WTC11 (cell line): ENCODE measurements around the gene SCD. TPM values are rescaled to one million over a fixed set of nuclear protein-coding genes. Genes with fewer than 3 reads are reported as not detected.

Experiments
- ATAC-seq: fragments of 200-7000 bp; cut with Tn5 transposase; 2 replicates; pipeline ENCODE4 v1.10.0; 2021; ENCODE audit warnings: mild to moderate bottlenecking, moderate library complexity
- CTCF ChIA-PET: fragments of 300-600 bp; sonication (Branson Sonifier 250); formaldehyde crosslinking; loops from one replicate; lab custom pipeline; 2021; ENCODE audit warnings: antibody characterized with exemption; lab: Charles Lee
- POLR2A ChIA-PET: fragments of 350-600 bp; sonication (Branson Sonifier 250); formaldehyde crosslinking; loops from one replicate; lab custom pipeline; 2021; ENCODE audit warnings: antibody characterized with exemption; lab: Charles Lee
- DNase-seq: peaks from one replicate; pipeline ENCODE4 v3.0.0; 2021; ENCODE audit warnings: low spot score
- H3K27ac Mint-ChIP-seq: 2 replicates; pipeline ENCODE4 v1.8.0; 2021; ENCODE audit warnings: mixed read lengths
- H3K27me3 Mint-ChIP-seq: 2 replicates; pipeline ENCODE4 v1.8.0; 2021; ENCODE audit warnings: low read depth, mild to moderate bottlenecking, moderate library complexity, mixed read lengths
- H3K36me3 Mint-ChIP-seq: 2 replicates; pipeline ENCODE4 v1.8.0; 2021; ENCODE audit warnings: mixed read lengths
- H3K4me1 Mint-ChIP-seq: 2 replicates; pipeline ENCODE4 v1.8.0; 2022; ENCODE audit warnings: mixed read lengths
- H3K4me3 Mint-ChIP-seq: 2 replicates; pipeline ENCODE4 v1.8.0; 2021; ENCODE audit warnings: mild to moderate bottlenecking, moderate library complexity, mixed read lengths
- H3K9me3 Mint-ChIP-seq: 2 replicates; pipeline ENCODE4 v1.8.0; 2021; ENCODE audit warnings: mixed read lengths
- CBFB ChIP-seq: sonication (generic); formaldehyde crosslinking; IDR thresholded peaks from 2 replicates; pipeline ENCODE4 v1.8.1; 2022; ENCODE audit warnings: mild to moderate bottlenecking, low read depth, missing genetic modification reagents
- EMX1 ChIP-seq: fragments of 250-450 bp; sonication (Bioruptor Pico); IDR thresholded peaks from 2 replicates; pipeline ENCODE4 v1.8.0; 2021; ENCODE audit warnings: mild to moderate bottlenecking
- FOXP1 ChIP-seq: sonication (generic); formaldehyde crosslinking; IDR thresholded peaks from 2 replicates; pipeline ENCODE4 v1.8.0; 2022; ENCODE audit warnings: missing genetic modification reagents, mild to moderate bottlenecking, moderate library complexity, borderline replicate concordance
- GRHL2 ChIP-seq: fragments of 250-450 bp; sonication (Bioruptor Pico); IDR thresholded peaks from 2 replicates; pipeline ENCODE4 v1.8.0; 2022; ENCODE audit warnings: mild to moderate bottlenecking, moderate library complexity; ENCODE audit not compliant: insufficient replicate concordance, severe bottlenecking
- MYBL2 ChIP-seq: sonication (generic); formaldehyde crosslinking; IDR thresholded peaks from 2 replicates; pipeline ENCODE4 v1.8.1; 2023; ENCODE audit warnings: mild to moderate bottlenecking, moderate library complexity, missing genetic modification reagents
- NFYB ChIP-seq: sonication (generic); formaldehyde crosslinking; conservative IDR thresholded peaks from 2 replicates; pipeline ENCODE4 v1.8.0; 2022; ENCODE audit warnings: low read depth, missing genetic modification reagents
- OVOL2 ChIP-seq: fragments of 250-450 bp; sonication (Bioruptor Pico); IDR thresholded peaks from 2 replicates; pipeline ENCODE4 v1.9.0; 2021; ENCODE audit warnings: mild to moderate bottlenecking, borderline replicate concordance
- TEAD1 ChIP-seq: sonication (generic); formaldehyde crosslinking; IDR thresholded peaks from 2 replicates; pipeline ENCODE4 v1.8.0; 2022; ENCODE audit warnings: mild to moderate bottlenecking, missing genetic modification reagents
- ZBTB21 ChIP-seq: sonication (generic); formaldehyde crosslinking; IDR thresholded peaks from 2 replicates; pipeline ENCODE4 v1.8.1; 2023; ENCODE audit warnings: mild to moderate bottlenecking, missing genetic modification reagents, borderline replicate concordance
- ZNF138 ChIP-seq: sonication (generic); formaldehyde crosslinking; conservative IDR thresholded peaks from 2 replicates; pipeline ENCODE4 v1.8.1; 2022; ENCODE audit warnings: mild to moderate bottlenecking, moderate library complexity, missing genetic modification reagents
- ZNF219 ChIP-seq: sonication (generic); formaldehyde crosslinking; IDR thresholded peaks from 2 replicates; pipeline ENCODE4 v1.8.0; 2023; ENCODE audit warnings: missing genetic modification reagents, mild to moderate bottlenecking, borderline replicate concordance
- ZNF263 ChIP-seq: sonication (generic); formaldehyde crosslinking; IDR thresholded peaks from 2 replicates; pipeline ENCODE4 v1.8.1; 2022; ENCODE audit warnings: low read depth, mild to moderate bottlenecking, moderate library complexity, missing genetic modification reagents
- ZNF317 ChIP-seq: sonication (generic); formaldehyde crosslinking; IDR thresholded peaks from 2 replicates; pipeline ENCODE4 v1.8.1; 2023; ENCODE audit warnings: low read depth, mild to moderate bottlenecking, moderate library complexity, missing genetic modification reagents, borderline replicate concordance
- ZNF416 ChIP-seq: fragments of 250-450 bp; sonication (Bioruptor Pico); IDR thresholded peaks from 2 replicates; pipeline ENCODE4 v1.9.0; 2021; ENCODE audit warnings: mild to moderate bottlenecking, inconsistent platforms
- total RNA-seq: library from RNA; stranded (reverse); gene quantifications from 3 replicates; pipeline ENCODE4 v1.2.3, GENCODE V29; 2021
- TF ChIP-seq, protein P1 (sequence below): sonication (generic); formaldehyde crosslinking; IDR thresholded peaks from 2 replicates; pipeline ENCODE4 v1.8.0; 2022; ENCODE audit warnings: mild to moderate bottlenecking, missing genetic modification reagents
- TF ChIP-seq, protein P2 (sequence below): sonication (generic); formaldehyde crosslinking; IDR thresholded peaks from 2 replicates; pipeline ENCODE4 v1.8.1; 2022; ENCODE audit warnings: mild to moderate bottlenecking, moderate library complexity, missing genetic modification reagents
- TF ChIP-seq, protein P3 (sequence below): fragments of 250-450 bp; sonication (Bioruptor Pico); IDR thresholded peaks from 2 replicates; pipeline ENCODE4 v1.9.0; 2021; ENCODE audit warnings: moderate library complexity, mild to moderate bottlenecking, inconsistent platforms, borderline replicate concordance
- TF ChIP-seq, protein P4 (sequence below): sonication (generic); formaldehyde crosslinking; IDR thresholded peaks from 2 replicates; pipeline ENCODE4 v1.8.1; 2023; ENCODE audit warnings: mild to moderate bottlenecking, moderate library complexity, missing genetic modification reagents
- TF ChIP-seq, protein P5 (sequence below): fragments of 200-600 bp; IDR thresholded peaks from 2 replicates; pipeline ENCODE4 v1.8.0; 2022; ENCODE audit warnings: antibody characterized with exemption

The SCD gene
- total RNA-seq, 1 experiment from 2014 or later: 556 TPM

DNA sequence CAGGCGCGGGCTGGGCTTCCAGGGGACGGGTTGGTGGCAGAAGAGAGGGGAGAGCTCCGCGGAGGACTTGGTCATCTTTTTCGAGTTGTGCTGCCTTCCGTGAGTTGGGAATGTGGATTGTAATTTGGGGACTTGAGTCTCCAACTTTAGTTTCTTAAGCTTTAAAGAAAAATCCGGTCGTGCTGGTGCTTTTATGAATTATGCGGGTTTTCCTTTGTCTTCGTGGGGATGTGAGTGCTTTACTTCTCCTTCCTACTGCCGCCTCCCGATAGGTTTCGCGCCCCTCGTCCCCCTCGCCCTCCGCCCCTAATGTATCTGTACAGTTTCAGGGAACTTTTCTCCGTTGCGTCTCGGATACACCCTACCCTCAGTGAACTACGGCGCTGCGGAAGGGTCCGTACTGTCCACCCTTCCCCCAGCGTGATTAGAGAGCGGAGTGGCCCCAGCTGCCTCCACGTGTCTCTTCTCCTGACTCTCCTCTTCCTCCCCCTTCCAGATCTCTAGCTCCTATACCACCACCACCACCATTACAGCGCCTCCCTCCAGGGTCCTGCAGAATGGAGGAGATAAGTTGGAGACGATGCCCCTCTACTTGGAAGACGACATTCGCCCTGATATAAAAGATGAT lies 649 bp downstream of the SCD start:
- POLR2A ChIA-PET: interaction anchor here (1.6 to 5.5 kb wide), 3 partner anchors 23 to 134 kb away, joined by 4 to 104 read pairs (median 17); no protein-coding TSS in a partner anchor
- Mint-ChIP-seq H3K4me1 (peaks cover 62% of the 10 kb centered on the region), H3K27me3 (no peaks in the 10 kb centered on the region), H3K36me3 (peaks cover 51% of the 10 kb centered on the region), H3K9me3 (no peaks in the 10 kb centered on the region), H3K4me3 (peak overlapping the region; percentile 96), H3K27ac (peak overlapping the region; percentile 98)
- CTCF ChIA-PET: interaction anchor here (1.0 to 3.6 kb wide), 6 partner anchors 23 to 370 kb away, joined by 3 to 27 read pairs (median 10); no protein-coding TSS in a partner anchor
- no peak for DNase-seq
- TF ChIP-seq, protein P1, sequence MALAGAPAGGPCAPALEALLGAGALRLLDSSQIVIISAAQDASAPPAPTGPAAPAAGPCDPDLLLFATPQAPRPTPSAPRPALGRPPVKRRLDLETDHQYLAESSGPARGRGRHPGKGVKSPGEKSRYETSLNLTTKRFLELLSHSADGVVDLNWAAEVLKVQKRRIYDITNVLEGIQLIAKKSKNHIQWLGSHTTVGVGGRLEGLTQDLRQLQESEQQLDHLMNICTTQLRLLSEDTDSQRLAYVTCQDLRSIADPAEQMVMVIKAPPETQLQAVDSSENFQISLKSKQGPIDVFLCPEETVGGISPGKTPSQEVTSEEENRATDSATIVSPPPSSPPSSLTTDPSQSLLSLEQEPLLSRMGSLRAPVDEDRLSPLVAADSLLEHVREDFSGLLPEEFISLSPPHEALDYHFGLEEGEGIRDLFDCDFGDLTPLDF (CRISPR knock-in tag): no peak
- TF ChIP-seq ZNF138 (CRISPR knock-in tag): no peak
- TF ChIP-seq, protein P2, sequence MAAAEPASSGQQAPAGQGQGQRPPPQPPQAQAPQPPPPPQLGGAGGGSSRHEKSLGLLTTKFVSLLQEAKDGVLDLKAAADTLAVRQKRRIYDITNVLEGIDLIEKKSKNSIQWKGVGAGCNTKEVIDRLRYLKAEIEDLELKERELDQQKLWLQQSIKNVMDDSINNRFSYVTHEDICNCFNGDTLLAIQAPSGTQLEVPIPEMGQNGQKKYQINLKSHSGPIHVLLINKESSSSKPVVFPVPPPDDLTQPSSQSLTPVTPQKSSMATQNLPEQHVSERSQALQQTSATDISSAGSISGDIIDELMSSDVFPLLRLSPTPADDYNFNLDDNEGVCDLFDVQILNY (CRISPR knock-in tag): no peak
- no peak for TF ChIP-seq GRHL2 (CRISPR knock-in tag)
- TF ChIP-seq, protein P3, sequence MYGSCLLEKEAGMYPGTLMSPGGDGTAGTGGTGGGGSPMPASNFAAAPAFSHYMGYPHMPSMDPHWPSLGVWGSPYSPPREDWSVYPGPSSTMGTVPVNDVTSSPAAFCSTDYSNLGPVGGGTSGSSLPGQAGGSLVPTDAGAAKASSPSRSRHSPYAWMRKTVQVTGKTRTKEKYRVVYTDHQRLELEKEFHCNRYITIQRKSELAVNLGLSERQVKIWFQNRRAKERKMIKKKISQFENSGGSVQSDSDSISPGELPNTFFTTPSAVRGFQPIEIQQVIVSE (CRISPR knock-in tag): no peak
- no peak for TF ChIP-seq ZBTB21 (CRISPR knock-in tag)
- ATAC-seq: no peak

DNA sequence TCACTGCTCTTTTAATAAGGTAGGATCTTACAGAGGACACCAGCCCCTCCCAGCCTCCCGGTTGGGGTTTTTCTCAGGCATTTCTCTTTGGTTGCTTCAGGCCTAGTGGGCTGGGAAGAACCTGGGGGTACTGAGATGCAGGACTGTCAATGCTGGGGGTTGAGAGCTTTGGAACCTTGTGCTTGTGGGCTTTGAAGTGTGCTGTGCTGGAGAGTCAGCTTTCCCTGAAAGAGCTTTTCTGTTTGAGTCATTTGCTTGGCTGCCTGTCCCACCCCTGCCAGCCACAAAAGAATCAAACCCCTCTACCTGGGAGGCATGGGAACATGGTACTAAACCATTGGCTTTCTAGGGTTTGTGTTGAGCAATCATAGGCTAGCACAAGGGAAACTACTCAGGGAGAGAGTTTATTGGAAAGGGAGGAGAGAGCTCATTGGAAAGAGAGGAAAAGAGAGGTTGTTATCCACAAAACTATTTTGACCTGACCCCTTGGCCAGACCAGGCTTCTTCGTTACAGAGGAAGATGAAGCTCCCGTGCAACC lies 1.4 kb downstream of the SCD start:
- H3K4me1 Mint-ChIP-seq: peaks cover 63% of the 10 kb centered on the region
- ChIA-PET POLR2A (interaction anchor here (5.5 kb wide), 1 partner anchor 26 kb away, joined by 104 read pairs; no protein-coding TSS in a partner anchor), CTCF (interaction anchor here (0.7 to 3.6 kb wide), 8 partner anchors 9 to 371 kb away, joined by 3 to 21 read pairs (median 4); no protein-coding TSS in a partner anchor)
- H3K36me3 Mint-ChIP-seq: peaks cover 59% of the 10 kb centered on the region
- H3K27me3 Mint-ChIP-seq: no peaks in the 10 kb centered on the region
- H3K4me3 Mint-ChIP-seq: peak overlapping the region; percentile 96
- DNase-seq (no peak), ATAC-seq (no peak)
- peak overlapping the region; percentile 98 for H3K27ac Mint-ChIP-seq
- H3K9me3 Mint-ChIP-seq: no peaks in the 10 kb centered on the region
- TF ChIP-seq, protein P4, sequence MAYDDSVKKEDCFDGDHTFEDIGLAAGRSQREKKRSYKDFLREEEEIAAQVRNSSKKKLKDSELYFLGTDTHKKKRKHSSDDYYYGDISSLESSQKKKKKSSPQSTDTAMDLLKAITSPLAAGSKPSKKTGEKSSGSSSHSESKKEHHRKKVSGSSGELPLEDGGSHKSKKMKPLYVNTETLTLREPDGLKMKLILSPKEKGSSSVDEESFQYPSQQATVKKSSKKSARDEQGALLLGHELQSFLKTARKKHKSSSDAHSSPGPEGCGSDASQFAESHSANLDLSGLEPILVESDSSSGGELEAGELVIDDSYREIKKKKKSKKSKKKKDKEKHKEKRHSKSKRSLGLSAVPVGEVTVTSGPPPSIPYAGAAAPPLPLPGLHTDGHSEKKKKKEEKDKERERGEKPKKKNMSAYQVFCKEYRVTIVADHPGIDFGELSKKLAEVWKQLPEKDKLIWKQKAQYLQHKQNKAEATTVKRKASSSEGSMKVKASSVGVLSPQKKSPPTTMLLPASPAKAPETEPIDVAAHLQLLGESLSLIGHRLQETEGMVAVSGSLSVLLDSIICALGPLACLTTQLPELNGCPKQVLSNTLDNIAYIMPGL (CRISPR knock-in tag): no peak
- TF ChIP-seq ZNF219 (CRISPR knock-in tag): no peak
- TF ChIP-seq, protein P5, sequence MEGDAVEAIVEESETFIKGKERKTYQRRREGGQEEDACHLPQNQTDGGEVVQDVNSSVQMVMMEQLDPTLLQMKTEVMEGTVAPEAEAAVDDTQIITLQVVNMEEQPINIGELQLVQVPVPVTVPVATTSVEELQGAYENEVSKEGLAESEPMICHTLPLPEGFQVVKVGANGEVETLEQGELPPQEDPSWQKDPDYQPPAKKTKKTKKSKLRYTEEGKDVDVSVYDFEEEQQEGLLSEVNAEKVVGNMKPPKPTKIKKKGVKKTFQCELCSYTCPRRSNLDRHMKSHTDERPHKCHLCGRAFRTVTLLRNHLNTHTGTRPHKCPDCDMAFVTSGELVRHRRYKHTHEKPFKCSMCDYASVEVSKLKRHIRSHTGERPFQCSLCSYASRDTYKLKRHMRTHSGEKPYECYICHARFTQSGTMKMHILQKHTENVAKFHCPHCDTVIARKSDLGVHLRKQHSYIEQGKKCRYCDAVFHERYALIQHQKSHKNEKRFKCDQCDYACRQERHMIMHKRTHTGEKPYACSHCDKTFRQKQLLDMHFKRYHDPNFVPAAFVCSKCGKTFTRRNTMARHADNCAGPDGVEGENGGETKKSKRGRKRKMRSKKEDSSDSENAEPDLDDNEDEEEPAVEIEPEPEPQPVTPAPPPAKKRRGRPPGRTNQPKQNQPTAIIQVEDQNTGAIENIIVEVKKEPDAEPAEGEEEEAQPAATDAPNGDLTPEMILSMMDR: no peak
- TF ChIP-seq CBFB (CRISPR knock-in tag): no peak
- TF ChIP-seq ZNF416 (CRISPR knock-in tag): no peak
- no peak for TF ChIP-seq FOXP1 (CRISPR knock-in tag)
- TF ChIP-seq OVOL2 (CRISPR knock-in tag): no peak
- no peak for TF ChIP-seq NFYB (CRISPR knock-in tag)
- no peak for TF ChIP-seq ZNF263 (CRISPR knock-in tag)
- TF ChIP-seq TEAD1: no peak
- no peak for TF ChIP-seq MYBL2
- no peak for TF ChIP-seq ZNF317 (CRISPR knock-in tag)
- TF ChIP-seq EMX1: no peak
